Stimulated activated naive CD4-positive, alpha-beta T cell treated with Interleukin-2 at 50 U/mL for 16 hours (primary cell): Measurements from ENCODE around the gene GCNT1.
"Not testable (repeated sequence)": the region's sequence is repeated elsewhere in the genome, so short reads cannot be mapped to it uniquely, and the experiment has no call there.

Source experiments
- DNase-seq: peaks from one replicate; lab custom pipeline; 2025; lab: John Stamatoyannopoulos, UW

The GCNT1 gene

DNA sequence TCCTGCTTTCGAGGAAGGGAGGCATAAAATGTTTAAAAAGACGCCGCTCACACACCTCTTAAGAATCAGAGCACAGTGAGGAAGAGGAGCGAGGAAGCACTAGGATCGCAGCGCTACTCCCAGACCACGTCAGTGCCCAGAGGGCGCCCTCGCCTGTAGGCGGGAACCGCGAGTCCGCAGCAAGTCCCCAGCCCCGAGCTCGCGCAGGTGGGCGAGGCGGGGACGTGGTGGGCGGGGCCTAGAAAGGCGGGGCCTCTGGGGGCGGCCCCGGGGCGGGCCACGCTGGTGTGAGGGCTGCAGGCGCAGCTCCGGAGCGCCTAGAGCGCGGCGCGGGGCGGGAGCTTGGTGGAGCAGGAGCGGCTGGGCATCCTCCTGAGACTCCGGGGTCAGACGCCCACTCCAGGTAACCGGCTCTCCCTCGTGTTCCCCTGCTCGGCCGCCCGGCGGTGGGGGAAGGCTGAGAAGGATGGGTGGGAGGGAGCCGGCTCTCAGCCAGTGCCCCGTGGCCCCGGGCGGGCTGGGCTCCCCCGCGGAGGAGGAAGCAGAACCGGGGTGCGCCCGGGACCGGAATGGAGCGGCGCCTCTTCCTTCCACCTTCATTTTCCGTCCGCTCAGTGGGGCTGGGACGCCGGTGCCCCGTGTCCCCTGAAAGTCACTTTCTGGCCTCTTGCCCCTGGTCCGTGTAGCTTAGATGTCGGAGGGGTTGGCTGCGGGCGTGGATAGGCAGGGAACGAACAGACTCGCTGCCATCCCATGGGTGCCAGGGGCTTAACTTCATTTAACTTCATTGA, at the start of gene GCNT1:
TSS of gene GCNT1 (plus strand) at position 280 of the 791 bp plus-strand sequence. CDS start 43,200 bp downstream, outside the sequence.
- DNase-seq: peak; percentile 80

GRCh38 chr9:76412638-76413037, 46.3 kb upstream of the GCNT1 start:
- DNase-seq: no peak

GRCh38 chr9:76413658-76414057, 45.3 kb upstream of the GCNT1 start:
- no peak for DNase-seq

DNA sequence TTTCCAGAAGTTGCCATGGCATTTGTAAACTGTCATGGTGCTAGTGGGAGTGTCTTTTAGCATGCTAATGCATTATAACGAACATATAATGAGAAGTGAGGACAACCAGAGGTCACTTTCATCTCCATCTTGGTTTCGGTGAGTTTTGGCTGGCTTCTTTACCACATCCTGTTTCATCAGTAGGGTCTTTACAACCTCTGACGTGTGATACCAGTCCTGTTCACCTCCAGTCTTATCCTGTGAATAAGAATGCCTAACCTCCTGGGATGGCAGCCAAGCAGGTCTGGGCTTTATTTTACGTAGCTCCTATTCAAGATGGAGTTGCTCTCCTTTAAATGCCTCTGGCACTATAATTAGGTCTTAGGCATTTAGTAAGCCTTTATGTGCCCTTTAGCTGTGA, 44.3 kb upstream of the GCNT1 start:
- DNase-seq: no peak

DNA sequence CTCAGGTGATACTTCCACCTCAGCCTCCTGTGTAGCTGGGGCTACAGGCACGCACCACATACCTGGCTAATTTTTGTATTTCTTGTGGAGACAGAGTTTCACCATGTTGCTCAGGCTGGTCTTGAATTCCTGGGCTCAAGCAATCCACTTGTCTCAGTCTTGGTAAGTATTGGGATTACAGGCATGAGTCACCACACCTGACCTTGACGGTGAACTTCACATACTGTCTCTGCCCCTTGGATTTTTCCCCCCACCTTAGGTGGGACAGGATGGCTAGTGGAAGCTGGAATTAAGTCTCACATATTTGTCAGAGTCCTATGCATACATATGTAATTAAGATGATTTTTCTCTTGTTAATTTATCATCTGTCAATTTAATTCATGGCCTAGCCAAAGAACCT, 43.8 kb upstream of the GCNT1 start:
- DNase-seq: no peak

GRCh38 chr9:76415731-76416130, 43.3 kb upstream of the GCNT1 start:
- no peak for DNase-seq

DNA sequence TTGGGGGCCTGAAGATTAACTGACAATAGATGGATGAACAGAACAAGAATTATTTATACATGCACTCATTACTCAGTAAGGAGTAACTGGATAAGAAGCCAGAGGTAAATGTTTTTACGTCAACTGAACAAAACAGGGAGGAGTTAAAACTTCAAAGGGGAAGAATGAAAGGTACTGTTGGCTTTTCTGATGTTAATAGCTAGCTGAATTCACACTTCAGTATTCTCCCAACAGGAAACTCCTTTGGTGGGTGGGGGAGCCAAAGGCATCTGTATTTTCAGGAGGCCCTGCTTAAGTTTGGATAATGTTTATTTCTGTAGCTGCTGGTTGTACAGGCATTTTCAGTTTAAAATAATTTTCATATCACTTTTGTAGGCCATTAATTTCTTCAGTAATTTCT, 41.6 kb upstream of the GCNT1 start:
- no peak for DNase-seq

DNA sequence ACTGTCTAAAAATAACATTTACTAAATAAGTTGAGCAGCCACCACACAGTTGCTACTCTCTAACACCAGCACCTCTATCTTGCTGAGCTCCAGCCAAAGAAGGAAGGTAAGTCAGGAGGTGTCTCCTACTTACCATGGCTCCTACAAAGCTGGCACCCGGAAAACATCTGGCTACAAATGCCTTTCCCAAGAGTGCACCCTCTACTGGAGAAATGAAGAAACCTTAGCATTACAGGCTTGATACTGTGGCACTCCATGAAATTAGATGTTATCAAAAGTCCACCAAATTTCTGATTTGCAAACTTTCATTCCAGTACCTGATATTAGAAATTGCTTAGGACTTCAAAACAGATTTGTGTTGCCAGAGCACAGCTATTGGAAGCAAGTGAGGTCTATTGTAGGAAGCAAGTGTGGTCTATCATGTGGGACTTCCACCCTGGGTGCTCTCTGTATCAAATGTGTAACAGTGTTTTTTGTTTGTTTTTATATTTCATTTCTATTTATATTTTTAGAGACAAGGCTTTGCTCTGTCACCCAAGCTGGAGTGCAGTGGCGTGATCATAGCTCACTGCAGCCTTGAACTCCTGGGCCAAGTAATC, 39.1 kb upstream of the GCNT1 start:
- DNase-seq: no peak

DNA sequence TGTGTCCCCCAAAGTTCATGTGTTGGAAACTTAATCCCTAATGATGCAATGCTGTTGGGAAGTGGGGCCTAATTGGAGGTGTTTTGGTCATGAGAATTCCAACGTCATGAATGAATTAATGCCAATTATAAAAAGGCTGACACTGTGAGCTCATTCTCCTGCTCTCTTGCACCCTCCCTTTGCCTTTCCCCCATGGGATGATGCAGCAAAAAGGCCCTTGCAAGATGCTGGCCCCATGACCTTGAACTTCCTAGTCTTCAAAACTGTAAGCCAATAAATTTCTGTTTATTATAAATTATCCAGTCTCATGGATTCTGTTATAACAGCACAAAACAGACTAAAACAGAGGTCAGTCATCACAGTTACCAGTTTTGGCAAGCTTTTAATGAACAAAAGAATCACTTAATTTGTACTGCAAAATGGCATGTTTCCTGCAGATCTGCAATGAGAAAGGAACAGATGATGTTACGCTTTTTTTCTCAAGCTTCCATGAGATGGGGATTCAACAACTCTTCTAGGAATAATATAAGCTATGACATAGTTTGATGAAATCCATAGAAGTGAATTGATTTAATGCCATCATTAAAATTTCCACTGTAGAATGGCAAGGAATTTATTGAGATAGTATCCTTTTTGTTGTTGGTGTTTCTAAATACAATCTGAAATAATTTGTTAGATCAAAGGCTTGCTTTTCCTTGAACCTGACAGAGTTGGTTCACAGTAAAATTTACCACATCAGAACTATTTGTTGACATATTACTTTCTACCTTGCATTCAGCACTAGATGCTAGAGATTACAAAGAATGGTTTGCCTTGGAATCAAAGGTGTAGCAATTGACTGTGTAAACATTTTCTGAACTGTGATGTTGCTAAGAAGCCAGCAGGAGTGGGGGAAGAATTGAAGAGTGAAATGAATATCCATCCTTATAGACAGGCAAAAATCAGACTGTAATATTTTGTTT, 35.5 kb upstream of the GCNT1 start:
- DNase-seq: no peak

GRCh38 chr9:76424491-76424890, 34.5 kb upstream of the GCNT1 start:
- no peak for DNase-seq

GRCh38 chr9:76425677-76426453, 33.1 kb upstream of the GCNT1 start:
- no peak for DNase-seq

DNA sequence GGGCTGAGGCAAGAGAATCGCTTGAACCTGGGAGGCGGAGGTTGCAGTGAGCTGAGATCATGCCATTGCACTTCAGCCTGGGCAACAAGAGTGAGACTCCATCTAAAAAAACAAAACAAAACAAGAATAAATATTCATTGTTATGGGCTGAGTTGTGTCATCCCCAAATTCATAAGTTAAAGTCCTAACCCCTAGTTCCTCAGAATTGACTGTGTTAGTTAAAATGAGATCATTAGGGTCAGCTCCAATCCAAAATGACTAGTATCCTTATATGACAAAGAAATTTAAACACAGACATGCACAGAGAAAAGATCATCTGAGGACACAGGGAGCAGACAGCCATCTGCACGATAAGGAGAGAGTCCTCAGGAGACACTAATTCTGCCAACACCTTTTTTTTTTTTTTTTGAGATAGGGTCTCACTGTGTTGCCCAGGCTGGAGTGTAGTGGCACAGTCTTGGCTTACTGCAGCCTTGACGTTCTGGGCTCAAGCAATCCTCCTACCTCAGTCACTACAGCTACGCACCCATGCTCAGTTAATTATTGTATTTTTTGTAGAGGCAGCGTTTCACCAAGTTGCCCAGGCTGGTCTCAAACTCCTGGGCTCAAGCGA, 32.1 kb upstream of the GCNT1 start:
- DNase-seq: no peak

DNA sequence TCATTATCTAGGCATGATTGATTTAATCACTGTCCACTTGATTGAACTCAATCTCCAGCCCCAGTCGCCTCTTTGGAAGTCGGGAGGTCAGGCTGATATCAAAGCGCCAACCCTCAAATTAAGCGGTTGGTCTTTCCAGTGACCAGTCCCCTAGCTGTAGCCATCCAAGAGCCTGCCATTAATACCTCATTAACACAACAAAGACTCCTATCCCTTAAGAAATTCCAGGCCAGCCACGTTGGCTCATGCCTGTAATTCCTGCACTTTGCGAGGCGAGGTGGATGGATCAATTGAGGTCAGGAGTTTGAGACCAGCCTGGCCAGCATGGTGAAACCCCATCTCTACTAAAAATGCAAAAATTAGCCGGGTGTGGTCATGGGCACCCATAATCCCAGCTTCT, 27.4 kb upstream of the GCNT1 start:
- DNase-seq: no peak

DNA sequence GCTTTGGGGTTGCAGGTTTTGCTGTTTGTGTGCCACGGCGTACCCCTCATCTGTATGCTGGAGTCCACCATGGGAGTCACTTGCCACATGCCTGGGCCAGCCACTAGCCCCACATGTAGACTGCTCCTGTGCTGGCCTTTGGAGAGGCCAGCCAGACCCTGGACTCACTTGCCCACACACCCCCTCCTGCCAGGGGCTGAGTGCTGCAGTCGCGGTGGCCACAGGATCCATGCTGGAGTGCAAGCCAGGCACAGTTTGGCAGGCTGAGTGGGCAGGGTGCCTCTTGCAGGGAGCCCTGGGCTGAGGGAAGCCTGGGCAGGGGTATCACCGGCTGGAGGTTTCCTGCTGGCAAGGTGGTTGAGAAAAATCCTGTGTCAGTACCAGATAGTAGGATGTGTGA, 25.6 kb upstream of the GCNT1 start:
- no peak for DNase-seq

GRCh38 chr9:76433836-76434235, 25.1 kb upstream of the GCNT1 start:
- no peak for DNase-seq

- DNase-seq: not testable (repeated sequence)
These were observed 24.1 kb upstream of the GCNT1 start for GRCh38 chr9:76434897-76435296.

GRCh38 chr9:76437017-76437699, 21.8 kb upstream of the GCNT1 start:
- not testable (repeated sequence) for DNase-seq

DNA sequence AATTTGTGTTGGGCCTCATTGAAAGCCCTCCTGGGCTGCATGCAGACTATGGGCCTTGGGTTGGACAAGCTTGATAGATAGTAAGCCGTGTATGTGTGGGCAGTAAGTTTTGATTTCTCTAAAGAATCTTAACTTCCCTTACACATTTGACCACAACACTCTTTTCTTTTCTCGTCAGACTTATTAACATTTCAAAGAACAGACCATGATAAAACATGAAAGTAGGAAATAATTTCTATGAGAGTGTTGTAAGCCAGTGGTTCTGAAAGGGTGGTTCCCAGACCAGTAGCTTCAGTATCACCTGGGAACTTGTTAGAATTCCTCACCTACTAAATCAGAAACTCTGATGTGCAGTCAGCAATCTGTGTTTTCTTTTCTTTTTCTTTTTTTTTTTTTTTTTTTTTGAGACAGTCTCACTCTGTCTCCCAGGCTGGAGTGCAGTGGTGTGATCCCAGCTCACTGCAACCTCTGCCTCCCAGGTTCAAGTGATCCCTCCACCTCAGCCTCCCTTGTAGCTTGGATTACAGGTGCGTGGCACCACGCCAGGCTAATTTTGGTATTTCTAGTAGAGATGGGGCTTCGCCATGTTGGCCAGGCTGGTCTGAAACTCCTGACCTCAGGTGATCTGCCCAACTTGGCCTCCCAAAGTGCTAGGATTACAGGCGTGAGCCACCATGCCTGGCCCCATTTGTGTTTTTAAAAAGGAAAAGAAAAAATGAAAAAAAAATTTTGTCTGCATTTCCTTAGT, 20.0 kb upstream of the GCNT1 start:
- peak; percentile 8 for DNase-seq

DNA sequence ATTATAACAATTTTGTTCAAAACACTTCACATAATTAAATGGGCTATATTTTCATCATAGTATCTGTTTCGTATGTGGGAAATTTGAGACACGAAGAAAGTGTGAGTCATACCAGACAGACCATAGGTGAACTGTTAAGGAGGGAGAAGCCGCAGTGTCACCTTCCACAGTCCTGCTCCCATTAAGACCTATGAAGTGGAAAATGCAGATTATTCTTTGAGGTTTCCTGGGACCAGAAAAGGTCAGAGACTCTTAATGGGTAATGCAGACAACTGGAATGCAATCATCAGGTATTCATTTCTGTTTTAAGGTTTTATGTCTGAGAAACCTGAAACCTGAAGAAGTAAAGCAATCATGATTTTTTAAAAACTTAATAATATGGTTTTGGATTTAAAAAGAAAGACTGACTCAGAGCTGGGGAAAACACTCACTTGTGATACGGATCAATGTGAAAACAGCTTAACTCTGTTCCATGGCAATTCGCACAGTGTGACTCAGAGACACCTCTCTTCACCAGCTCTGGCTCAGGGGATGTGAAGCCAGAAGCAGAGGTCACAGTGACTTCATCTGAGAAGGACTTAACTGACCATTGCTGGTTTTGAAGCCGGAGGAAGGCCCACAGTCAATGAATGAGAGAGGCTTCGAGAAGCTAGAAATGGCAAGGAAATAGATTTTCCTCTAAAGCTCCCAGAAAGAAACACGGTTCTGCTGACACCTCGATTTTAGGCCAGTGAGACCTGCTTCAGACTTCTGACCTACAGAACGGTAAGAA, 17.2 kb upstream of the GCNT1 start:
- peak; percentile 50 for DNase-seq
